ENCODE results near the gene TNFRSF17.
"Not testable (repeated sequence)": the region's sequence is repeated elsewhere in the genome, so short reads cannot be mapped to it uniquely, and the experiment has no call there.

TNFRSF17 gene

DNA sequence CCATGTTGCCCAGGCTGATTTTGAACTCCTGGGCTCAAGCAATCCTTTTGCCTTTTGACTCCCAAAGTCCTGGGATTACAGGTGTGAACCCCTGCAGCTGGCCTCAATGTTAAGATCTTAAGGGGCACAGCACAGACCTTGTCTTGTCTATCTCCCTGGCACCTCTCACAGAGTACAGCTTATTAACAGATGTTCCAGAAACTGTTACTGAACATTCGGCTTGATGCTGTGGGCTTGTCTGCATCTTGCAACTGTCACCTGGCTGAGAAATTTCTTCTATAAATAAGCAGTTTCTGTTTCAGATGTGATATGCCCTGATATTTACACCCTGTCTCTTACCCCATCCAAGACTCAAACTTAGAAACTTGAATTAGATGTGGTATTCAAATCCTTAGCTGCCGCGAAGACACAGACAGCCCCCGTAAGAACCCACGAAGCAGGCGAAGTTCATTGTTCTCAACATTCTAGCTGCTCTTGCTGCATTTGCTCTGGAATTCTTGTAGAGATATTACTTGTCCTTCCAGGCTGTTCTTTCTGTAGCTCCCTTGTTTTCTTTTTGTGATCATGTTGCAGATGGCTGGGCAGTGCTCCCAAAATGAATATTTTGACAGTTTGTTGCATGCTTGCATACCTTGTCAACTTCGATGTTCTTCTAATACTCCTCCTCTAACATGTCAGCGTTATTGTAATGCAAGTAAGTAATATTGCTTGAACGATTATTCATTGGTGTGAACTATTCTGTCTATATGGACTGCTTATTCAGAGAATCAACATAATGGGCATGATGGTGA lies at the start of gene TNFRSF17:
Gene TNFRSF17 (plus strand): TSS at position 450 of the 791 bp plus-strand sequence. CDS start 115 bp downstream, at position 565.
- H3K4me3 ChIP-seq (ENCODE audit: low read depth, low read length): no peak within 1 kb of the TSS

GRCh38 chr16:11915644-11916523 lies 49.1 kb upstream of the TNFRSF17 start, which contains the start of gene GSPT1:
TSS of gene GSPT1 (minus strand) at chr16:11915956. CDS start at chr16:11915720, 236 bp downstream.
- peak within 1 kb of the TSS; percentile 86 for H3K4me3 ChIP-seq (ENCODE audit: low read depth, low read length)

- H3K4me3 ChIP-seq (ENCODE audit: low read depth, low read length): peak overlapping the region; percentile 27
Observed at GRCh38 chr16:11916524-11917285, 48.3 kb upstream of the TNFRSF17 start.

GRCh38 chr16:11924046-11924445 lies 41.0 kb upstream of the TNFRSF17 start:
- not testable (repeated sequence) for H3K4me3 ChIP-seq (ENCODE audit: low read depth, low read length)

- not testable (repeated sequence) for H3K4me3 ChIP-seq (ENCODE audit: low read depth, low read length)
Observed at GRCh38 chr16:11927350-11927749, 37.7 kb upstream of the TNFRSF17 start.

- H3K4me3 ChIP-seq (ENCODE audit: low read depth, low read length): not testable (repeated sequence)
Observed at GRCh38 chr16:11941945-11942344, 23.1 kb upstream of the TNFRSF17 start, which contains the start of gene NPIPB2. TSS of gene NPIPB2 (minus strand) at chr16:11942045. CDS start at chr16:11942045, 0 bp downstream.

GRCh38 chr16:11946433-11946832 lies 18.6 kb upstream of the TNFRSF17 start:
- no peak overlapping the region for H3K4me3 ChIP-seq (ENCODE audit: low read depth, low read length)

GRCh38 chr16:11948819-11949218 lies 16.2 kb upstream of the TNFRSF17 start:
- no peak overlapping the region for H3K4me3 ChIP-seq (ENCODE audit: low read depth, low read length)

DNA sequence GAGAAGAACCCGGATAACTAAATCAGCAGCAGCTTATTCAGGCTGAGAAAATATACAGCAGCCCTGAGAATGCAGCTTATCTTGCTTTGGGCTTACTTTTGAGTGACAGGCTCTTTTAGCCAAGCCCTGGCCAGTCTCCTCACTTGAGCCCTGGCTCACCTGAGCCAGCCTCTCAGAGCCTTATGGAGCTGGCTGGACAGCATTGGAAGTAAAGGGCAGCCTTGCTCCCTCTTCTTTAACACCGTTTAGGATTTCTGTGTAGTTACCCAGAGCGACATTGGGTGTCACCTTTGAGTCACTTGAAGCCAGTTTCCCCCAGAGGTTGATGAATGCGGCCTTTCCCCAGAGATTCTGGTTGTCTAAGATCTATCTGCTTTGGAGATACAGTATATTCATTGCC lies 15.5 kb upstream of the TNFRSF17 start:
- H3K4me3 ChIP-seq (ENCODE audit: low read depth, low read length): no peak overlapping the region

DNA sequence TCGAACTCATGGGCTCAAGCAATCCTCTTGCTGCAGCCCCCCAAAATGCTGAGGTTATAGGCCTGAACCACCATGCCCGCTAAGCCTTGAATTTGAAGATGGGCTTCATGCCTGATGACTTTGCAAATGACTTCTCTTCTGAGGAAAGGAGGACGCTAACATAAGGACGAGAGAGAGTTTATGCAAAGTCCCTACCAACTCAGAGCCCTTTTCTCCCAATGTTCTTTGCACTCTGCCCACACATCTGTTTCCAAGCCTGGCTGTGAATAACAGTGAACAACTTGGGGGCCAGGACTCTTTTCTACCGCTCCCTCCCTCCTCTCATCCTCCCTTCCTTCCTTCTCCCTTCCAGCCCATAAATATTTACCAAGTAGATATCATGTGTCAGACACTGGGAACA lies 14.6 kb upstream of the TNFRSF17 start:
- H3K4me3 ChIP-seq (ENCODE audit: low read depth, low read length): no peak overlapping the region

- H3K4me3 ChIP-seq (ENCODE audit: low read depth, low read length): not testable (repeated sequence)
Observed at GRCh38 chr16:11953576-11953975, 11.4 kb upstream of the TNFRSF17 start.

- H3K4me3 ChIP-seq (ENCODE audit: low read depth, low read length): no peak overlapping the region
Observed at GRCh38 chr16:11955713-11956123, 9.3 kb upstream of the TNFRSF17 start.

DNA sequence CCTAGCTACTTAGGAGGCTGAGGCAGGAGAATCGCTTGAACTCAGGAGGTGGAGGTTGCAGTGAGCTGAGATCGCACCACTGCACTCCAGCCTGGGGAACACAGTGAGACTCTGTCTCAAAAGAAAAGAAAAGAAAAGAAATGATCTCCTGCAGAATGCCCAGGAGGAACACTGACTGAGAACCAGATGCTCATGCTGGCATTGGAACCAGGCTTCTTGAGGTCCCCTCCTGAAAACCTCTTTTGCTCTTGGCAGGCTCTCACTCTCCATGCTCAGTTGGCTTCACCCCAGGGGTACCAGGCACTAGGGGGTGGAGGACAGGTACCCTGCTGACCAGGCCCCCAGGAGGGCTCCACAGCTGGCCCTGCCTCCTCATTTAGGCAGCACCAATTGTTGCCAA lies 8.5 kb upstream of the TNFRSF17 start:
- no peak overlapping the region for H3K4me3 ChIP-seq (ENCODE audit: low read depth, low read length)

- no peak overlapping the region for H3K4me3 ChIP-seq (ENCODE audit: low read depth, low read length)
Observed at GRCh38 chr16:11957591-11958395, 7.2 kb upstream of the TNFRSF17 start.

GRCh38 chr16:11962457-11962856 lies 2.6 kb upstream of the TNFRSF17 start:
- not testable (repeated sequence) for H3K4me3 ChIP-seq (ENCODE audit: low read depth, low read length)

- H3K4me3 ChIP-seq (ENCODE audit: low read depth, low read length): not testable (repeated sequence)
Observed at GRCh38 chr16:11962978-11963377, 2.0 kb upstream of the TNFRSF17 start.

DNA sequence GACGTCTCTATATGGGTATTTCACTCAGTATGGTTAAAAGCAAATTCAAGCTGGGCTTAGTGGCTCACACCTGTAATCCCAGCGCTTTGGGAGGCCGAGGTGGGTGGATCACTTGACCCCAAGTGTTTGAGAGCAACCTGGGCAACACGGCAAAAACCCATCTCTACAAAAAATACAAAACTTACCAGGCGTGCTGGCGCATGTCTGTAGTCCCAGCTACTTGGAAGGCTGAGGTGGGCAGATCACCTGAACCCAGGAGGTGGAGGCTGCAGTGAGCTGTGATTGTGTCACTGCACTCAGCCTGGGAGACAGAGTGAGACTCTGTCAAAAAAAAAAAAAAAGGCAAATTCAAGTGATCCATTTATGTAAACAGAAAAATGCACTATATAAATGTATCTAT lies 1.3 kb upstream of the TNFRSF17 start:
- no peak overlapping the region for H3K4me3 ChIP-seq (ENCODE audit: low read depth, low read length)

GRCh38 chr16:11966173-11966572 lies 1.2 kb downstream of the TNFRSF17 start:
- H3K4me3 ChIP-seq (ENCODE audit: low read depth, low read length): no peak overlapping the region

GRCh38 chr16:11967195-11967911 lies 2.3 kb downstream of the TNFRSF17 start:
- H3K4me3 ChIP-seq (ENCODE audit: low read depth, low read length): no peak overlapping the region
